Measurements from ENCODE around the gene EPM2A. TPM values are rescaled to one million over a fixed set of nuclear protein-coding genes. Genes with fewer than 3 reads are reported as not detected.

Gene EPM2A
- polyA plus RNA-seq, 2 donors: 1.6 to 3.1 TPM

GRCh38 chr6:145602726-145603326 is 132.5 kb downstream of the EPM2A start:
- H3K36me3 ChIP-seq (ENCODE audit: control insufficient read depth in 2 of 2, insufficient read depth in 2 of 2, low read length in 1 of 2): no peaks in the 10 kb centered on the region
- no peaks in the 10 kb centered on the region for H3K27me3 ChIP-seq (ENCODE audit: control insufficient read depth in 1 of 2, insufficient read depth in 2 of 2, low read length in 2 of 2)
- WGBS, 2 donors: 92 to 93% methylated on average over 4 of the region's 4 CpGs
- no peaks in the 10 kb centered on the region for H3K4me1 ChIP-seq (ENCODE audit: control insufficient read depth in 2 of 2, insufficient read depth in 2 of 2, low read length in 1 of 2)
- no peaks in the 10 kb centered on the region for H3K9me3 ChIP-seq (ENCODE audit: control insufficient read depth in 2 of 2, insufficient read depth in 1 of 2, low read depth in 1 of 2, low read length in 1 of 2)
- no peak overlapping the region for H3K27ac ChIP-seq (ENCODE audit: low read depth in 2 of 2, low read length in 1 of 2)
- H3K4me3 ChIP-seq (ENCODE audit: low read depth in 1 of 2, low read length in 2 of 2): no peak overlapping the region

GRCh38 chr6:145601397-145601796 is 133.9 kb downstream of the EPM2A start:
- no peak overlapping the region for H3K4me3 ChIP-seq (ENCODE audit: low read depth in 1 of 2, low read length in 2 of 2)
- no peaks in the 10 kb centered on the region for H3K36me3 ChIP-seq (ENCODE audit: control insufficient read depth in 2 of 2, insufficient read depth in 2 of 2, low read length in 1 of 2)
- H3K9me3 ChIP-seq (ENCODE audit: control insufficient read depth in 2 of 2, insufficient read depth in 1 of 2, low read depth in 1 of 2, low read length in 1 of 2): no peaks in the 10 kb centered on the region
- no peaks in the 10 kb centered on the region for H3K27me3 ChIP-seq (ENCODE audit: control insufficient read depth in 1 of 2, insufficient read depth in 2 of 2, low read length in 2 of 2)
- 88 to 92% methylated on average over 2 of the region's 2 CpGs for WGBS, 2 donors
- no peaks in the 10 kb centered on the region for H3K4me1 ChIP-seq (ENCODE audit: control insufficient read depth in 2 of 2, insufficient read depth in 2 of 2, low read length in 1 of 2)
- H3K27ac ChIP-seq (ENCODE audit: low read depth in 2 of 2, low read length in 1 of 2): no peak overlapping the region

GRCh38 chr6:145600299-145600698 is 135.0 kb downstream of the EPM2A start:
- H3K4me1 ChIP-seq (ENCODE audit: control insufficient read depth in 2 of 2, insufficient read depth in 2 of 2, low read length in 1 of 2): no peaks in the 10 kb centered on the region
- no peaks in the 10 kb centered on the region for H3K36me3 ChIP-seq (ENCODE audit: control insufficient read depth in 2 of 2, insufficient read depth in 2 of 2, low read length in 1 of 2)
- no peak overlapping the region for H3K27ac ChIP-seq (ENCODE audit: low read depth in 2 of 2, low read length in 1 of 2)
- no peak overlapping the region for H3K4me3 ChIP-seq (ENCODE audit: low read depth in 1 of 2, low read length in 2 of 2)
- no peaks in the 10 kb centered on the region for H3K27me3 ChIP-seq (ENCODE audit: control insufficient read depth in 1 of 2, insufficient read depth in 2 of 2, low read length in 2 of 2)
- WGBS, 2 donors: 73 to 90% methylated on average over 2 of the region's 2 CpGs
- no peaks in the 10 kb centered on the region for H3K9me3 ChIP-seq (ENCODE audit: control insufficient read depth in 2 of 2, insufficient read depth in 1 of 2, low read depth in 1 of 2, low read length in 1 of 2)

- no peak overlapping the region for H3K27ac ChIP-seq (ENCODE audit: low read depth in 2 of 2, low read length in 1 of 2)
- H3K27me3 ChIP-seq (ENCODE audit: control insufficient read depth in 1 of 2, insufficient read depth in 2 of 2, low read length in 2 of 2): no peaks in the 10 kb centered on the region
- no peaks in the 10 kb centered on the region for H3K4me1 ChIP-seq (ENCODE audit: control insufficient read depth in 2 of 2, insufficient read depth in 2 of 2, low read length in 1 of 2)
- H3K36me3 ChIP-seq (ENCODE audit: control insufficient read depth in 2 of 2, insufficient read depth in 2 of 2, low read length in 1 of 2): no peaks in the 10 kb centered on the region
- 57 to 63% methylated on average over 1 of the region's 1 CpG for WGBS, 2 donors
- no peak overlapping the region for H3K4me3 ChIP-seq (ENCODE audit: low read depth in 1 of 2, low read length in 2 of 2)
- no peaks in the 10 kb centered on the region for H3K9me3 ChIP-seq (ENCODE audit: control insufficient read depth in 2 of 2, insufficient read depth in 1 of 2, low read depth in 1 of 2, low read length in 1 of 2)
Observed at GRCh38 chr6:145588981-145589380, 146.3 kb downstream of the EPM2A start.

- Histone ChIP-seq H3K4me1 (ENCODE audit: control insufficient read depth in 2 of 2, insufficient read depth in 2 of 2, low read length in 1 of 2) (no peaks in the 10 kb centered on the region), H3K36me3 (ENCODE audit: control insufficient read depth in 2 of 2, insufficient read depth in 2 of 2, low read length in 1 of 2) (no peaks in the 10 kb centered on the region), H3K9me3 (ENCODE audit: control insufficient read depth in 2 of 2, insufficient read depth in 1 of 2, low read depth in 1 of 2, low read length in 1 of 2) (peaks cover 0 to 7% of the 10 kb centered on the region in 2 donors), H3K27me3 (ENCODE audit: control insufficient read depth in 1 of 2, insufficient read depth in 2 of 2, low read length in 2 of 2) (no peaks in the 10 kb centered on the region), H3K27ac (ENCODE audit: low read depth in 2 of 2, low read length in 1 of 2) (no peak overlapping the region), H3K4me3 (ENCODE audit: low read depth in 1 of 2, low read length in 2 of 2) (no peak overlapping the region)
Observed at GRCh38 chr6:145587334-145587733, 148.0 kb downstream of the EPM2A start.

GRCh38 chr6:145583753-145584152 is 151.6 kb downstream of the EPM2A start:
- 65 to 91% methylated on average over 3 of the region's 3 CpGs for WGBS, 2 donors
- H3K36me3 ChIP-seq (ENCODE audit: control insufficient read depth in 2 of 2, insufficient read depth in 2 of 2, low read length in 1 of 2): no peaks in the 10 kb centered on the region
- H3K27me3 ChIP-seq (ENCODE audit: control insufficient read depth in 1 of 2, insufficient read depth in 2 of 2, low read length in 2 of 2): no peaks in the 10 kb centered on the region
- no peak overlapping the region for H3K27ac ChIP-seq (ENCODE audit: low read depth in 2 of 2, low read length in 1 of 2)
- no peaks in the 10 kb centered on the region for H3K4me1 ChIP-seq (ENCODE audit: control insufficient read depth in 2 of 2, insufficient read depth in 2 of 2, low read length in 1 of 2)
- no peak overlapping the region for H3K4me3 ChIP-seq (ENCODE audit: low read depth in 1 of 2, low read length in 2 of 2)
- peaks cover 0 to 7% of the 10 kb centered on the region in 2 donors for H3K9me3 ChIP-seq (ENCODE audit: control insufficient read depth in 2 of 2, insufficient read depth in 1 of 2, low read depth in 1 of 2, low read length in 1 of 2)

Other genes with a start within 250 kb of the EPM2A start
- gene FBXO30, start 79.3 kb upstream of the EPM2A start, polyA plus RNA-seq: 1 to 10 TPM; 3.5 to 4.8 TPM
- gene SHPRH, start 228.8 kb upstream of the EPM2A start, polyA plus RNA-seq: 1 to 10 TPM; 2.7 to 3.4 TPM

Measured in esophagus (tissue), 2 donors.